Breast epithelium (tissue), 3 donors: ENCODE measurements around the gene MRTFA.

ENCODE experiments used
- POLR2A ChIP-seq: fragments of 450-650 bp; IDR thresholded peaks from one replicate; pipeline ENCODE4 v1.6.1; 2016; ENCODE audit warnings: antibody characterized with exemption, mild to moderate bottlenecking, moderate library complexity
- POLR2AphosphoS5 ChIP-seq, 3 donors: sonication (generic); formaldehyde crosslinking; IDR thresholded peaks; one replicate each; pipeline ENCODE4 v1.6.1; 2017; ENCODE audit warnings: antibody characterized with exemption in 3 of 3
- TF ChIP-seq, protein P1 (sequence below), 3 donors: fragments of 450-650 bp; IDR thresholded peaks; one replicate each; pipeline ENCODE4 v1.5.1; 2016 to 2017; ENCODE audit warnings: antibody characterized with exemption in 3 of 3, mild to moderate bottlenecking in 3 of 3, moderate library complexity in 3 of 3

DNA sequence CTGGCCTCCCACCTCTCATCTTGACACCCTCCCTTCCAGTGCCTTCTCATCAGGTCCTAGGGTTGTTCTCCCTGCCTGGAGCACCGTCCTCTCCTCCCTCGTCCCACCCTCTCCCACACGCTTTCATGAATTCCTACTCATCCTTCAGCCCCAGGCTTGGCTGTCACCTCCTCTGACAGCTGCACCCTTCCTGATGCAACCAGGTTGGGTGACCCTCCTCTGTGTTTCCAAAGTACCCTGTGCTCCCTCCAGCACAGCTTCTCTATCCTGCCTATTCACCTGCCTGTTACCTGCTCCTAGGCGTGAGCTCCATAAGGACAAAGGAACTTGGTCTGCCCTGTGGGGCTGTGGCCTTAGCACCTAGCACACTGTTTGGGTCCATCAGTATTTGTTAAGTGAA lies 207.7 kb downstream of the MRTFA start:
- TF ChIP-seq, protein P1, sequence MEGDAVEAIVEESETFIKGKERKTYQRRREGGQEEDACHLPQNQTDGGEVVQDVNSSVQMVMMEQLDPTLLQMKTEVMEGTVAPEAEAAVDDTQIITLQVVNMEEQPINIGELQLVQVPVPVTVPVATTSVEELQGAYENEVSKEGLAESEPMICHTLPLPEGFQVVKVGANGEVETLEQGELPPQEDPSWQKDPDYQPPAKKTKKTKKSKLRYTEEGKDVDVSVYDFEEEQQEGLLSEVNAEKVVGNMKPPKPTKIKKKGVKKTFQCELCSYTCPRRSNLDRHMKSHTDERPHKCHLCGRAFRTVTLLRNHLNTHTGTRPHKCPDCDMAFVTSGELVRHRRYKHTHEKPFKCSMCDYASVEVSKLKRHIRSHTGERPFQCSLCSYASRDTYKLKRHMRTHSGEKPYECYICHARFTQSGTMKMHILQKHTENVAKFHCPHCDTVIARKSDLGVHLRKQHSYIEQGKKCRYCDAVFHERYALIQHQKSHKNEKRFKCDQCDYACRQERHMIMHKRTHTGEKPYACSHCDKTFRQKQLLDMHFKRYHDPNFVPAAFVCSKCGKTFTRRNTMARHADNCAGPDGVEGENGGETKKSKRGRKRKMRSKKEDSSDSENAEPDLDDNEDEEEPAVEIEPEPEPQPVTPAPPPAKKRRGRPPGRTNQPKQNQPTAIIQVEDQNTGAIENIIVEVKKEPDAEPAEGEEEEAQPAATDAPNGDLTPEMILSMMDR (IDR thresholded peaks at IDR 0.05): no peak
- TF ChIP-seq POLR2A (no peak), POLR2AphosphoS5 (IDR thresholded peaks at IDR 0.05) (no peak)
